IPS-18c (cell line): ENCODE results near the gene NAGS.
"Not testable (repeated sequence)": the region's sequence is repeated elsewhere in the genome, so short reads cannot be mapped to it uniquely, and the experiment has no call there.

Source experiments
- H3K4me3 ChIP-seq: 2 replicates; pipeline ENCODE4 v1.7.0; 2013; ENCODE audit warnings: low read depth, mild to moderate bottlenecking, low read length, moderate library complexity; ENCODE audit not compliant: insufficient read depth
- H3K9me3 ChIP-seq: one replicate; pipeline ENCODE4 v1.6.1; 2013; ENCODE audit warnings: mild to moderate bottlenecking, low read length, moderate library complexity; ENCODE audit not compliant: control insufficient read depth, insufficient read depth

NAGS gene

GRCh38 chr17:44021227-44021626 lies 16.8 kb downstream of the NAGS start:
- H3K9me3 ChIP-seq, H3K4me3 ChIP-seq: not testable (repeated sequence)

GRCh38 chr17:44022246-44022645 lies 17.8 kb downstream of the NAGS start:
- no peak overlapping the region for H3K4me3 ChIP-seq
- no peaks in the 10 kb centered on the region for H3K9me3 ChIP-seq

GRCh38 chr17:44023545-44024270 lies 19.3 kb downstream of the NAGS start:
- H3K9me3 ChIP-seq: no peaks in the 10 kb centered on the region
- no peak overlapping the region for H3K4me3 ChIP-seq

- no peaks in the 10 kb centered on the region for H3K9me3 ChIP-seq
- no peak overlapping the region for H3K4me3 ChIP-seq
Measured at GRCh38 chr17:44024271-44024663, 19.8 kb downstream of the NAGS start.

- Histone ChIP-seq H3K4me3 (no peak overlapping the region), H3K9me3 (no peaks in the 10 kb centered on the region)
Measured at GRCh38 chr17:44024853-44025252, 20.4 kb downstream of the NAGS start.

GRCh38 chr17:44029736-44030135 lies 25.3 kb downstream of the NAGS start:
- Histone ChIP-seq H3K4me3 (no peak overlapping the region), H3K9me3 (no peaks in the 10 kb centered on the region)

GRCh38 chr17:44030482-44030881 lies 26.1 kb downstream of the NAGS start:
- no peaks in the 10 kb centered on the region for H3K9me3 ChIP-seq
- H3K4me3 ChIP-seq: no peak overlapping the region

- H3K9me3 ChIP-seq: no peaks in the 10 kb centered on the region
- no peak overlapping the region for H3K4me3 ChIP-seq
Measured at GRCh38 chr17:44033861-44034408, 29.5 kb downstream of the NAGS start.

GRCh38 chr17:44034688-44035087 lies 30.3 kb downstream of the NAGS start:
- not testable (repeated sequence) for H3K4me3 ChIP-seq, H3K9me3 ChIP-seq

GRCh38 chr17:44037471-44037870 lies 33.0 kb downstream of the NAGS start:
- Histone ChIP-seq H3K4me3 (no peak overlapping the region), H3K9me3 (no peaks in the 10 kb centered on the region)

GRCh38 chr17:44038604-44039011 lies 34.2 kb downstream of the NAGS start:
- no peak overlapping the region for H3K4me3 ChIP-seq
- peaks cover 2% of the 10 kb centered on the region for H3K9me3 ChIP-seq

GRCh38 chr17:44039829-44040635 lies 35.6 kb downstream of the NAGS start:
- H3K9me3 ChIP-seq: peaks cover 2% of the 10 kb centered on the region
- H3K4me3 ChIP-seq: no peak overlapping the region

GRCh38 chr17:44043272-44043696 lies 38.9 kb downstream of the NAGS start:
- Histone ChIP-seq H3K4me3 (no peak overlapping the region), H3K9me3 (peaks cover 2% of the 10 kb centered on the region)

GRCh38 chr17:44044071-44044470 lies 39.6 kb downstream of the NAGS start:
- Histone ChIP-seq H3K9me3 (peaks cover 2% of the 10 kb centered on the region), H3K4me3 (no peak overlapping the region)

- no peak overlapping the region for H3K4me3 ChIP-seq
- peaks cover 2% of the 10 kb centered on the region for H3K9me3 ChIP-seq
Measured at GRCh38 chr17:44045486-44045885, 41.1 kb downstream of the NAGS start.

GRCh38 chr17:44046893-44047292 lies 42.5 kb downstream of the NAGS start:
- not testable (repeated sequence) for H3K9me3 ChIP-seq

GRCh38 chr17:44049294-44050060 lies 45.1 kb downstream of the NAGS start:
- Histone ChIP-seq H3K9me3 (no peaks in the 10 kb centered on the region), H3K4me3 (no peak overlapping the region)

More at GRCh38 chr17:44046893-44047292, 42.5 kb downstream of the NAGS start:
- not testable (repeated sequence) for H3K4me3 ChIP-seq
